GM19395 (cell line): ENCODE data around the gene GPC6.

Experiments
- ATAC-seq: cut with Tn5 transposase; IDR thresholded peaks from one replicate; pipeline ENCODE4 v1.9.1; 2021; ENCODE audit warnings: mild to moderate bottlenecking, moderate library complexity; ENCODE audit not compliant: unreplicated experiment

The GPC6 gene

DNA sequence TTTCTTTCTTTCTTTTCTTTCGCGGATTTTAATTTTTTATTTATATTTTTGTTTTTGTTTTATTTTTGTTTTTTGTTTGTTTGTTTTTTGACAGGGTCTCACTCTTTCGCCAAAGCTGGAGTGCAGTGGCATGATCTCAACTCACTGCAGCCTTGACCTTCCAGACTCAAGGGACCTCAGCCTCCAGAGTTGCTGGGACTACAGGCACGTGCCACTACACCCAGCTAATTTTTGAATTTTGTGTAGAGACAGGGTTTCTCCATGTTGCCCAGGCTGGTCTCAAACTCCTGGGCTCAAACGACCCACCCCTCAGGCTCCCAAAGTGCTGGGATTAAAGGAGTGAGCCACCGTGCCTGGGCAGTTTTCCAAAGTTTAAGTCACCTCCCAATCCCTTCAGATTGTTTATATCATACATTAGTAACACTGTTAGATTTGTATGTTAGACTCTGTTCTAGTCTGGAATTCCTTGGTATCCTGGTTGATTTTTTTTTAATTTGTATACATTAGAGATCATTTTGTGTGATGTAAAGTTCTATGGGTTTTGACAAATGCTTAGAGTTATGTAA lies 655.6 kb downstream of the GPC6 start:
- no peak for ATAC-seq

DNA sequence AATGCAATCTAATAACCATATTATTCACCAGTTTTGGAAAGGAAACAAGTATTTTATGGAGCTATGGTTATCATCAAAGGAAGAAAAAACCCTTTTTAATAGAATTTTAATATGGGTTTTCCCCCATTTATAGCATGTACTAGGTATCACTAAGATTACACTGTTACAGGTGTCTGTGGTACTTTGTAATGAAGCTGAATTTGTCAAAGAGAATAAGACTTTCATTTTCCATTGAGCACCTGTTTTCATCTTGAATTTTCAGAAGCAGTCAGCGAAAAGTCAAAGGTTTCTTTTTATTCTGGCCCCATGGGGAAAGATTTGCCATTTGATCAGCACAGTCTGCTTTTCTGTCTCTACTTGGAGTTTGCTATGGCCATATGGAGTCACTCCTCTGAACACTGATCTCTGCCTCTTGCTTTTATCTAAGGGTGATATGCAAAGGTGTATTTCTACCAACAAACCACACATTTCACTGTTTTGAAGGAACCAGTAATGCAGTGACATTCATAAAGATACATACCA lies 662.9 kb downstream of the GPC6 start:
- no peak for ATAC-seq

DNA sequence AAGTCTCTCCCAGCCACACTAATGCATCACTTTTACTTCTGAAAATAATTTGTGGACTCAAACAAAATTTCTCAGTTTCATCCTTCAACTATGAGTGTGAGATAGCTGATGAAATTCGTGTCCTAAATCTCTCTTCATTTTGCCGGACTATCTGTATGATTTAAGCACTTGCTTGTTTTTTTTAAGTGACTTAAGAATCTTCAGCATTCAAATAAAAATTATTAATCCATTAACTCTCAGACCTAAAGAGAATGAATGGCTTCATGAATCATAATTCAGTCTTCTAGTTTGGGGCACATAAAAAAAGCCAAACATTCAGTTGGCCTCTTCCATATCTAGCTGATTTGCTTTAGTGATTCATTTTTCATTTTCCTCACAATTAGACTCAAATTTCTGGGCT lies 673.4 kb downstream of the GPC6 start:
- ATAC-seq = no peak

DNA sequence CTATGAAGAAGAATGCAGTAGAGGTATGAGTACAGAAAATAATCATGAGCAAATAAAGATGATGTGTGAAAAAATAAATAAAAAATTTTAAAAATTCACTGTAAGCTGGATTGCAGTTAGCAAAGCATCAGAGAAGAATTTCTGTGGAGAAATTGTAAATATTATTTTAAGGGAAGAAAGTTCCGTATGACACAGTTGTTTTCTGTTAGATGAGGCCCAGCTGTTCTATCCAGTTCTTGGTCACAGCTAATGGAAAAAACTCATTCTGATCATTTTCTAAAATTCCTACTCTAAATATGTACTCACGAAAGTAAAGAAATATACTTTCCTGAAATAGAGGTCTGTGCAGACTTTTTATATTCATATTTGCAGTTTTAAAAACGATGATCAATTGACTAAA lies 674.1 kb downstream of the GPC6 start:
- ATAC-seq = no peak

DNA sequence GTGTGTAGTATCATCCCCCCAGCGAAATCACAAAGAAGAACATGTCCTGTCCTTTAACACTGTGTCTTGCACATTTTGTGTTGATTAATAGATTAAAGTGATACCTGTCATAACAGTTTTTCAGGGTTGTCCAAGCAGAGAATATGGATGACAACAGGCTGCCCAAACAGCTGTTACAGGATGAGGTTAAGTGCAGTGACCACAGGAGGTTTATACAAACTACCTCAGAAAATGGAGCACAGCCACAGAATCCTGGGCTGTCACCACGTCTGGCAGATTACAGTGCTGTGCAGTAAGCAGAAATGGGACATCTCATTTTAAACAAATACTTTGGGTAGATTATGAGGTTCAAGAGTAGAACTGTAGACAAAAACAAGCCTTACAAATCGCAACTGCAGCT lies 677.3 kb downstream of the GPC6 start:
- no peak for ATAC-seq

DNA sequence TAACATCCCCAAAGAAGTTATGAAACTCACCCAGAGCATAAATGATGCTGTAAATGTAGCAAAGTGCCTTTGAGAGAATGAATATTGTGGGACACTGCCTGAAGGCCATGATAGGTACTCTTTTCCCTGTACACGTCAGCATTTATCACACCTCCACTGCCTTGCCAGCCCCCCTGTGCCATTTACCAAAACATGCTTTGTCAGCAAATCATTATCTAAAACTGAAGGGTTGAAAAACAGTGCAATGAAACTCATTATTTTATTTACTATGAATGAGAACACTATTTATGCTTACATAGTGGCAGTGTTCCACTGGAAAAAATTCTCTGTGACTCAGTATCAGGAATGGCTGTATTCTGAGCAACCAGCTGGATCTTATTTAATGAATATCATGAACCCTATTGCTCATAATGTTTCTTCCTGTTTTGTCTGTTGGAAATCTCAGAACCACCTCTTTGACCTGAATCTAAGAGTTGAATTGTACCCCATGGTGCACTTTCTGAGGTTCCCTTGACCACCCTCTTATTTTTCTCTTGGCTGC lies 688.7 kb downstream of the GPC6 start:
- ATAC-seq = no peak

DNA sequence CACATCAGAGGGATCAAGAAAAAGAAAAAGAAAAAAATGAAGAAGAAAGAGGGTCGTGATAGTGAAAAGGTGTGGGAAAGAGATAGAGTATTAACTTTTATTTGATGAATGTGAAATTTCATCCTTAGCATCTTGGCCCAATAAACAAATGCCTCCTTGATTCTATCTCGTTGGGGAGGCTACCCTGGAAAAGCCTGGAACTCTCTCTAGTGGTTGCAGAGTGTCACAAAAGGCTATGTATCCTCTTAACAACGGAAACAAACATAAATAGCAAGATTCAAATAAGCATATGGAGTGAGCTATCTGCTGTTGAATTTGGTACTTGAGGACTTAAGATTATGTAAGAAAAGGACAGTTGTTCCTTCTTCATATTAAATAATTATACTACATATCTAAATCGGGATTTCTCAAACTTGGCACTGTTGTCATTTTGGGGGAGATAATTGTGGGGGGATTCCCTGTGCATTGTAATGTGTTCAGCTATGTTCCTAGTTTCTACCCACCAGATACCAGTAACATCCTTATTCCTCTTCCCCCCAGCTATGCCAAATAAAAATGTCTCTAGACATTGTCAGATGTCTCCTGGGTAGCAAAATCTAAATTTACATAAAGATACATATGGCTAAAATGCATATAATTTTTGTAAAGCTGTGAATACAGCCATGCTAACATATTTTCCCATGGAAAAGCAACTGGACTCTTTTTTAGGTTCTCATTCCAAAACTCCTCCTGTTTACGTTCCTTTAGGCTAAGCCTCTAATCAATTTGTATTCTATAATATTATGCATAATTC lies 695.7 kb downstream of the GPC6 start:
- no peak for ATAC-seq

DNA sequence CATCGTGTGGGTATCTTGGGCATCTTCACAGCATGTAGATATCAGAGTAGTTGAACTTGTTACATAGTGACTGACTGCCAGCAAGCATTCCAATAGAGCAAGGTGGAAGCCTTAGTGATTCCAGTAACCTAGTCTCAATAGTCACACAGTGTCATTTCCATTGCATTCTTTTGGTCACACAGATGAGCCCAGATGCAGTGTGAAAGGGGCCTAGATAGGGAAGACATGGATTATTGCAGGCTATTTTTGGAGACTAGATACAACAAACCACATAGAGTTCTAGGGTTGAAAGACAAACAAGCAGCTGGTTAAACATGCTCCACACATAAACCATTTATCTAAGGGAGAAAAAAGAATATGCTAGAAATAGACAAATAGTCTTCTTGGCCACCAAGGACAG lies 699.4 kb downstream of the GPC6 start:
- ATAC-seq = no peak

DNA sequence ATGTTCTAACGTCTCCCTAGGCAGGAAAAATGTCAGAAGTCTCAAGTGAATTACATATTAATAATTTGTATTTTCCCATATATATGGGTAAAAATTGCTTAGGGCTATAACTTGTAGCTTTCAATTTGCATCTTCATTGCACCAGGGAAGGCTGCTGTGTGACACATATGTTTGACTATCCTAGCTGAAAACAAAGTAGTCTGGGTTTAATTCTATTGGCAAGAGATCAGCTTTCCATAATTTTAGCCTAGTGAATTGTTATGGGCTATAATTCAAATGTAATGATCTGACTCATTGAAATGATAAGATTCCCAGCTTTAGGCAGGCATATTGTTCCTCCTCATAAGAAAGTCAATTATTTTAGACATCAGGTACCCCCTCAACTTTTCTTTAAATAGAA lies 699.8 kb downstream of the GPC6 start:
- ATAC-seq = no peak

DNA sequence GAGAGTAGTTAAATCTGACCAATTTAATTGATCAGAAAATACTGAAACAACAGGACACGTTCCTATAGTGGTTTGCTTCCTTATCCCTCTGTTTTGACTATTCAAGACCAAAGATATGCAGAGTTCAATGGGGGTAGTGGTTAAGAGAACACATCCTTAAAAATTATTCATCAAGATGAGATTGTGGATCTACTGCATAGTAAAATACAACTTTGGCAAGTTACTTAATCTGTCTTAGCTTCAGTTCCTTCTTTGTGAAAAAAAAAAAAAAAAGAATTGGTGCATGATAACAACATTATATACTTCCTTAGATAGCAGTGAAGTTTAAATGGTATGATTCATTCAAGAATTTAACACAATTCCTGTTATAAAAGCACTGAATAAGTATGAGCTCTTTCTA lies 700.8 kb downstream of the GPC6 start:
- no peak for ATAC-seq

DNA sequence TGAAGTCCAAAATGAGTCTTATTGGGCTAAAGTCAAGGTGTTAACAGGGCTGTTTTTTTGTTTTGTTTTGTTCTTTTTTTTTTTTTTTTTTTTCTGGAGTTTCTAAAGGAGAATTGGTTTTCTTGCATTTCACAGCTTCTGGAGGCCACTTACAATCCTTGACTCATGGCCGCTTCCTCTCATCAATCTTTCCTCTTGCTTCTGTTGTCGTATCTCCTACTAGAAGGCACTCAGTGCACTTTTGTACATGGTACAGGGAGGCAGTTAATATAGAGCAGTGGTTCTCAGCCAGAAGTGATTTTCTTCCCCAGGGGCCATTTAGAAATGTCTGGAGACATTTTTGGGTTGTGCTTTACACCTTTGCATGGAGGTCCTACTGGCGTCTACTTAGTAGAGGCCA lies 706.3 kb downstream of the GPC6 start:
- no peak for ATAC-seq

DNA sequence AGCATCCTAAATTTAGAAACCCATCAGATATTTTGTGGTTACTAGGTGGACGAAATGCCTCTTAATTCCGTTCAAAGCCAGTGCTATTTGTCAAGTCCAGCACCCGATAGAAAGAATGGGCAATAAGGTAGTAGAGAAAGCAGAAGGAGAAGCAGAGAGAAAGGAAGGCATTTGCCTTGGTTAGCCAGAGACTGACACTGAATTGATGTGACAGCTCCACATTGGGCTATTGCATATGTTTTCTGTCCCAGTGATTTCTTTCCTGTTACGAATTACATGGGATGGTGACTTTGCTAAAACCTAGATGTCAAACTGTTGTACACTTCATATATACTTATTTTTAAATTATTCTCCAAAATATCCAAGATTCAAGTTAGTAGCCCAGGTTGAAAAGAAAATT lies 710.3 kb downstream of the GPC6 start:
- ATAC-seq = no peak

DNA sequence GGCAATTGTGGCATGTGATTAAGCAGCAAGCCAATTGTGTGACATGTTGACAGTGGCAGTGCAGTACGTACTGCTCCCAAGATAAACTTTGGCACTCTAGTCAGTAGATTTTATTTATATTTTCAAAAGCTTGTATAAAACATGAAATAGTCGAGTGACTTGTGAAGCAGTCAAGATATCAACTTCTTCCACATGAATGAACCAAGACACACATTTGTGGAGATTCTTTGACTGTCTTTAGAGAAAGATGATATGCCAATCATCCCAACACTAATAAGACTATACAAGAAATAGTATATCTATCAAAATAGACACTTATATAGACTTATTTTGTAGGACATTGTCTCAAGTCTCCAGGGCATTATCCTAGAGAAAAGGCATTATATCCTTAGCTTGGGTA lies 714.8 kb downstream of the GPC6 start:
- ATAC-seq = no peak

DNA sequence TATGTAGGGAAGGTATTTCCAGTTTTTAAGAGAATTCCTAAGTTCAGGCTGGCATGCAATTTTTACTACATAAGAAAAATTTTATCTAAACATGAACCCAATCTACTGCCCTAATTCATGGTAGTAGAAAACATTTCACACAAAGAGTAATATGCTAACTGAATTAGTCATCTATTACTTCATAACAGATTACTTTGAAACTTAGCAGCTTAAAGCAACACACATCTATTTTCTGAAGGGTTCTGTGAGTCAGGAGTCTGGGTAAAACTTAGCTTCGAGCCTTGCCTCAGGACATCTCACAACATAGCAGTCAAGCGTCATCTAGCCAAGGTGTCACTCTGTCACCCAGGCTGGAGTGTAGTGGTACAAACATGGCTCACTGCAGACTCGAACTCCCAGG lies 715.4 kb downstream of the GPC6 start:
- no peak for ATAC-seq

DNA sequence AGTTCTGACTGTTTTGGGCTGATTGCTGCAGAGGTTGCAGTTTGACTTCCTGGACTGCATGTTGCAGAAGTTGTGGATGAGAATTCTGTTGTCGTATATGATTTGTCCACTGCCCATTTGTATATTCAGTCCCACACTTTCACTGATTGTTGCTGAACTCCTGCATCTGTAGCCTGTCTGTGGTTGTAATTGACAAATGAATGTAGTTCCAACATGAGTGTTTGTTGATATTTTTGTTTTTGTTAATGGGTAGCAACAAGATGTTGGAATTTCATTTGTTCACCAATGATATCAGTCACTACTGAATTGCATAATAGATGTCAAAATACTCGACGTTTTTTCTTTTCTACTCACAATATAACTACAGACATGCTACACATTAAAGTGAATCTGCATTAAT lies 719.0 kb downstream of the GPC6 start:
- no peak for ATAC-seq

DNA sequence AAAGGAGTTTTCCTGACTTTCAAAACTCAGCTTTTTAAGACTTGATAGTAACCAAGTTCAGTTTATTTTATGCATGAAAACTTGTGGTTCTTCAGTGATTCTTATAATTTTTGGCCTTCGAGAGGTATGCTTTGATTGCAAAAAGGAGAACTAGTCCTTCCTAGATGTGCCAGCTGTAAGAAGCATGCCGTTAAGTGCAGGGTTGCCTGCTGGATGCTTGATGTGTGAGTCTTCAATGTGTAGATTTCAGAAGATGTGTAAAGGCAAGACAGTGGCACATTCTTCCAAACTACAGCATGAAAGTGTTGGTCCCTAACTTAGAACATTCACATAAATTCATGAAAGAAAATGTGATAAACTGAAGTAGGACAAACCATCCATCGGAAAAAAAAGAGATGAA lies 720.4 kb downstream of the GPC6 start:
- no peak for ATAC-seq

DNA sequence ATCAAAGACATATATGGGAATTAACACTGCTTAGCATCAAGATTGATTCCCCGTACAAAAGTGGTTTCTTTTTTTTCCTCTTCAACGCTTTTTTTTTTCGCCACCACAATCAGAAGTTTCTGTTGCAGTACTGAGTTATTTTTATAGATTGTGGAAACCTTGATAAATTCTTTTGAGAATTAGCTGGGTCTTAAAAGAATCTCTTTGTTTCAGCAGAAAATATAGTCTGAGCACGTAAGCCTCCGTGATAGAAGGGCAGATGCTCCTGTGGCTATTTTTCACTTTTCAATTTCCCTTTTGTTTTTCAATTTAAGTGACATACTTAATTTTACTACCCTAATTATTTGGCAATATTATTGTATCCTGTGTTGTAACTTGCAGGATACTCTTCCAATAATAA lies 721.0 kb downstream of the GPC6 start:
- no peak for ATAC-seq

DNA sequence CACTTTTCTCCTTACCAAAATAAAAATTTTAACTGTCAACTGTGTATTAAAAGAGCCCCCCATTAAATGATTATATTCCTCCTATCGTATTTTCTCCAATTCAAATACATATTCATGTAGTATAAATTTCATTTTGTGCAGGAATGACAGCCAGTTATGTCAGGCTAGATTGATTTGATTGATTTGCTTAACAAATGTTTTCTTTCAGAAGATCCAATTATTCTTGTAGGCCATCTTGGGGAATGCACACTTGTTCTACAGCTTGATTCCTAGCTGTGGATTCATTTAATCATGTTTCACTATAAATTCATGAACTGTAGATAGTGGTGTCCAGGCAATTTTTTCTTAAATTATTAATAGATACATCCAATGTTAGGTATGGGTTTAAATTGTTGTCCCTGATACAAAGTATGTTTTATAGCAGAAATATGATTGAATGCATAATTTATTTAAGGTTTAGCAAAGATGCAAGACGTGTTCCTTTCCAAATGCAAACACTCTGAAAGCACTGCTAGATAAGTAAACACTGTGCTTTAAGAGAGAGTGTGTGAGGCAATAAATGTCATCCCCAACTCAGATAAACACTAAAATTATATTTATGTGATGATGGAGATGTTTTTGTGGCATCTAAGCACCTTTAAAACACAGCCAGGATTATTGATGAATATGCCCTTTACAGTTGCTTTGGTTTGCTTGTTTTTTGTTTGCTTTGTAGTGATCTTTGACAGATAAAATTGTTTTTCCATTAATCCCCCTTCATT lies 721.7 kb downstream of the GPC6 start:
- no peak for ATAC-seq

DNA sequence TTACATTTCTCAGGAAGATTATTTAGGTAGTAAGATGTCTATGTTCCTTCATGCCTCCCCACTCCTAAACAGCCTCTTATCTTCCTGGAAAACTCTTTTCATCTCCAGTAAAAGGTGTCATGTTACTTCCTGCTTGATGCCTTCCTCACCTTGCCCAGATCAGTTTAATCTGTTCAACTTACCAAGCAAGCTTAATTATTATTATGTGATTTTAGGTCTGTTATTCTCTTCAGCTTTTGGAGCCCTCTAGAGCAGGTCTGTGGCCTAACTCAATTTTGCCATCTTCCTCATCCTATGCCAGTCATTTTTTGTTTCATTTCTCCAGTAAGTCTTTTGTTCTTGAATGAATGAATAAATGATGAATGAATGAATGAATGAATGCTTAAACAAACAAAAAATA lies 724.5 kb downstream of the GPC6 start:
- ATAC-seq = no peak

DNA sequence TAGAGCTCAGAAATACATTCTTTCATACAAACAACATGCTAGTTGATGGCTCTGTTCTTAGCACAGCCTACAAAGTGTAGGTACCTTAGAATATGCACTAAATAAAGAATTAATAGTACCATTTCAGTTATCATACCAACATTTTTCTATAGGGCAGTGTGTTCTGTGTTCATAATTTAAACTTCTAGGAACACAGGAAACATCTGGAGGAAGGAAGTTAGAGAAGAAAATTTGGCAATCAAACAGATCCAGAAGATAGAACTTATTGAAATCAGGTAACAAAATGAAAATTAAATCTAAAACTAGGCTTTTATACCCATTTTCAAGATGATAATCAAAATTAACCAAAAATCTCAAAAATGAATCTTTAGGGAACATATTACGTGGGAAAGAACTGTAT lies 725.3 kb downstream of the GPC6 start:
- ATAC-seq = no peak

DNA sequence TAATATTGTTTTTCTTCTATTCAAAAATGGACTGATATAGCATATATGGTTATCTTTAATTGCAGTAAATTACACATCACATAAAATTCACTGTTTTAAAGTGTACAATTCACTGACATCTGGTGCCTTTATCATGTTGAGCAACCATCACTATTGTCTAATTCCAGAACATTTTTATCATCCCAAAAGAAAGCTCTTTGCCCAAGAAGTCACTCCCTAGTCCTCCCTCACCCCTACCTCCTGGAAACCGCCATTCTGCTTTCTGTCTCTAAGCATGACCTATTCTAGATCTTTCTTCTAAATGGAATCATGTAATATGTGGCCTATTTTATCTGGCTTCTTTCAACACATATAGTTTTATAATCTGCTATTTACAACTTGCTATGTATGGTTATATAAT lies 727.2 kb downstream of the GPC6 start:
- no peak for ATAC-seq

DNA sequence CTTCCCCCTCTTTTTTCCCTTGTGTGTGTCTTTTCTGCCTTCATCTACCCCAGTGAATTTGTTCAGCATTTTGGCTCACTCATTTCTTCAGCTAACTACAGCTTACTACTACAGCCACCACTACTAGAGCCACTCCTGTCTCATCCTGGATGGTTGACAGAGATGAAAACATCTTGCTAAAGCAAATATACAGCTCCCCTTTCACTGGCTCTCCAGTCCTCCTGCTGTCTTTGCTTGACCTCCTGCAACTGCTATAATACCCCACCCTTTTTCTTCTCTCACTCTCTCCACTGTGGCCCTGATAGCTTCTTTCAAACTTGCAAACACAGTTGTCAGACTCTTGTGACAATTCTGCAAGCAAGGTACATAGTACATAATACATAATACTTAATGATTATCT lies 729.3 kb downstream of the GPC6 start:
- ATAC-seq = no peak
